HUDEP-2 (cell line): Measurements from ENCODE around the gene PPP1R3A.

Source experiments
- DNase-seq, 76 experiments: peaks; one replicate each; lab custom pipeline; 2025; ENCODE audit not compliant: unreplicated experiment in 76 of 76; lab: John Stamatoyannopoulos, UW

PPP1R3A gene

DNA sequence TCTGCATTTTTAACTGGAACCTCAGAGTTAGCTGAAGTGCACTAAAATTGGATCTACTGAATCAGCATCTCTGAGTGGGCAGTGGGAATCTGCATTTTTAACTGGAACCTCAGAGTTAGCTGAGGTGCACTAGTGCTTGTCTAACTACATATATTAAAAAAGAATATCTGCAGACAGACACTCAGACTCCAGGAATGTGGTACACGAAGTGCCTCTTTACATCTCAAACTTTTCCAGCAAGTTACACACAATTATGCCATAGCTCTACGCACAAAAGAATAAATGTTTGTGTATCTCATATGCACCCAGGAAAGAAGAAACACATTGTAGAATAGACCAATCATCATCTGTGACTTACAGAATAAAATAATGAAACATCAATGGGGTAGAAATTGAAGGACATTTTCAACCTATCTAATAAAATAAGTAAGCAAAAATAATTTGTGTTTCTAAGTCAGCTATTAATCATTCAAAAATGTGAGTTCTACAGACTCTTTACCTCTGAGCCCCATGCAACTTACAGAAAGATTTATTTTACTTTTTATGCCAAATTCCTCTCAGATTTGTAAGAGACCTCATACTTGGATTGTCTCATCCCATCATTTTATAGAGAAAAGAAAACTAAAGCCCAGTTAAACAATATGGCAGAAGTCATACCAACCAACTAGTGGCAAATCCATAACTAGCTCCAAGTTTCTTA, 28.3 kb downstream of the PPP1R3A start:
- DNase-seq = no peak

- no peak for DNase-seq
Observed at GRCh38 chr7:113883096-113883495, 35.7 kb downstream of the PPP1R3A start.

GRCh38 chr7:113880559-113880958, 38.2 kb downstream of the PPP1R3A start:
- no peak for DNase-seq

DNA sequence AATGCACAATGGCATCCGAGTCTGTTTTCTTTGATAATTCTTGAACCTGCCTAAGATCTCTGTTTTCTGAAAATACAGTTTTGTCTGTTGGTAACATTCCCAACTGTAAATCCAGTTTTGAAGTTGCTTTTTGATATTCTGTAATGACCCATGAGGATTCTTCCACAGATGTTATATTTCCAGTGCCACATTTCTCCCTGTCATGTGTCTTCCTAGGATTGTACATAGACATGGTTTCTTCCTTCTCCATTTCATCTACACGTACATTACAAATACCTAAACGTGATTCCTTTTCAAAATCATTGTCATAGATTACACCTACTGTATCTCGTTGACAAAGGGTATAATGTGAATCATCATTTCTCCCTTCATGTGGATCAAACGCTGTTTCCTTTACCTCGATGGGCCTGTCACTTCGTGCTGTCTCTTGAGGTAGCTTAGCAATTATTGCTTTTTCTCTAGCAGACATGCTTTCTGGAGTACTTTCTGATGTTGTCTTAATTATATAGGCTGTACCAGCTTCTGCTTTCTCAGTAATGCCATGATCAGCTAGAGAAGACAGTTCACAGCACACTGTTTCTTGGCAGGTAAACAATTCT, 40.3 kb downstream of the PPP1R3A start:
- DNase-seq = no peak

- no peak for DNase-seq
Observed at GRCh38 chr7:113875224-113875623, 43.6 kb downstream of the PPP1R3A start.

DNA sequence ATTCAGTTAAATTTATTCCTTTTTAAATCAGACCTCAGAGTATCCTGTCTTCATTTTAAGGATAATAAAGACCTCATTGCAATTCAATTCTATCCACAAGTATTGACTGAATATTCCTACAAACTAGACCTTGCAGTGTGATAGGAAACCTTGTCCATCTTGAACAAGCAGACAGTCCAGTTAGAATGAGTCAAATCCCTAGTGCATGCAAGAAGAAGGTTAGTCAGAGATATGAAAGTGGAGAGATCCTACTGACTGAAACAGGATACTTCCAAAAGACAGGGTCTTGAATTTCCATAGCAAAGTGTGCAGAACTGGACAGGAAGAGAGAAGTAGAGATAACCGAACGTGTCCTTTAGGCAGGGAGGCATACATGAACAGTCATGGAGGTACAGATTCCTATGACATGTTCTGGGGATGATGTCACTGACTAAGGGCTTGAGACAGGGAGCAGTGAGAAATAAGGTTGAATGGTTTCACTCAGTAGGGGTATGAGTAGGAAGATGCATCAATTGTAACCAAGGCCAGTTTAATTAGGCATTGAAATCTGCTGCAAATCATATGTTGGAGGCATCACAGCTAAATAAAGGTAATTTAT, 45.2 kb downstream of the PPP1R3A start:
- no peak for DNase-seq

DNA sequence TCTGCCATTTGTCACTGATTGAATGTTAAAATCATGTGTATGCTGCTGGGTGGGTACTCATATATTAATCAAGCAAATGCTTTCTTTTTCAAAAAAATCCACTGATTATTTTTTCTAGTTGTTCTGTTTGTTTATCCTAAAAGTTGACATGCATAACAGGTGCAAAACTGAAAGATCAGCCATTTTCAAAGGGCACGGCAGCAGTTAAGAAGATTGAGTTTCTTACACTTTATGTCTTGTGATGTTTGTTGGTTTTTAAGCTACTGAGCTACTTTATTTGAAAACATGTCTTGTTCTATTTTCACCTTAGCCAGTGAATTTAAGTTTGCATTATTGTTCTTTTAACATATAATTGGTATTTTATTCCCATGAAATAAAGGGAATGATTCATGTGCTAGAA, 45.8 kb downstream of the PPP1R3A start:
- DNase-seq = no peak

GRCh38 chr7:113867325-113867724, 51.5 kb downstream of the PPP1R3A start:
- DNase-seq = no peak

- DNase-seq = no peak
Observed at GRCh38 chr7:113856010-113856409, 62.8 kb downstream of the PPP1R3A start.

GRCh38 chr7:113840954-113841353, 77.9 kb downstream of the PPP1R3A start:
- DNase-seq = no peak

DNA sequence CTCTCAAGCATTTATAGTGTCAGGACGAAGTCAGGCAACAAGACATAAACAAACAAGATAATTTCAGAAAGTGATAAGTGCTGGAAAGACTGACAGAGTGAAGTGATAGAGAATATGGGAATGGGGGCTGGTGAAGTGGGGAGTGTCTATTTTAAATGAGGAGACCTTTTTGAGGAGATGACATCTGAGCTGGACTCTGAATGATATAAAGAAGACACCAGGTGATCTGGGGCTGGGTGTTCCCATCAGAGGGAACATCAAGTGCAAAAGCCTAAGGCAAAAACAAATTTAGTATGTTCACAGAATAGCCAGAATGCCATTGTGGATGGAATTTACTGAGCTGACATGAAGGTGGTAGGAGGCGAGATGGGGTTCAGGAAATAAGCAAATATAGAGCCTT, 83.4 kb downstream of the PPP1R3A start:
- DNase-seq = no peak

DNA sequence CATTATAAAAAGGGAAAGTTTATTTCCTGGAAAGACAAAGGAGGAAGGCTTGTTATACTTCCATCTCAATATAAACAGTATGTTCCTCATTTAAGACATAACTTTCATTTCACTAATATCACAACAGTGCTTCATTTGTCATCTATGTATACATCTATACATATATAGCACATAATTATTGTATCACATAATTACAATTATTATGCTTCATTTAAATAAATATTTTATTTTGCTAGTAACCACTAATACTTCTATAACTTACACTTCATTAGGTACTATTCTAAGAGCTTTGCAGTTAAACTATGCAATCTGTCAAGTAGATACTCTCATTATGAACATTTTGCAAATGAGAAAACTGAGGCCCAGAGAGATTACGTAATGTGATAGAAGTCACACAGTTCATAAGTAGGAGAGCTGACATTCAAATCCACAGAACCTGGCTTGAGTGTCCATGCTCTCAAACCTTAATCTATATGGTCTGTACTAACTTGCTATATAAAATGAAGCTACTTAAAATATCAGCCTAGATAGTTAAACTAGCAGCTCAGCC, 86.5 kb downstream of the PPP1R3A start:
- DNase-seq = no peak

- no peak for DNase-seq
Observed at GRCh38 chr7:113831556-113831955, 87.3 kb downstream of the PPP1R3A start.

DNA sequence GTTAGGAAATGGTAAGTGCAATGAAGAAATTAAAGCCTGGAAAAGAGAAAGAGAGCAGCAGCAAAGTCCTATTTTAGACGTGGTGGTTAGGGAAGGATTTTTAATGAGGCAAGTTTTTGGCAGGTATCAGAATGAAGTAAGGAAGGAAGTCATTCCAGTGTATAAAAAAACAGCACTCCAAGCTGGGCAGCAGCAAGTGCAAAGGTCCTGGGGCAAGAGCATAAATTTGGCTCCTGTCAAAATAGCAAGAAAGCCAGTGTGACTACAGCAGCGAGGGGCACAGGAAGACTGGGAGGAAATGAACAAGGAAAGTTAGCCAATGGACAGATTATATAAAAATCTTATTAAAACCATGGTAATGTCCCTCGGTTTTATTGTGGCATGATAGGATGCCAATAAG, 90.2 kb downstream of the PPP1R3A start:
- DNase-seq = no peak
